Tibial nerve (tissue), 4 donors: ENCODE measurements around the gene RNF111.
"Not testable (repeated sequence)": the region's sequence is repeated elsewhere in the genome, so short reads cannot be mapped to it uniquely, and the experiment has no call there.

ENCODE experiments used
- CTCF ChIP-seq, 5 experiments: fragments of 200-600 bp in 3 of 5; fragments of 450-650 bp in 2 of 5; sonication (generic) in 3 of 5; IDR thresholded peaks; one replicate each; pipeline ENCODE4 v1.5.1; 2016 to 2019; ENCODE audit warnings: antibody characterized with exemption in 5 of 5, mild to moderate bottlenecking in 3 of 5, moderate library complexity in 2 of 5
- EP300 ChIP-seq, 2 donors: sonication (generic); formaldehyde crosslinking; IDR thresholded peaks; one replicate each; pipeline ENCODE4 v1.6.1; 2017; ENCODE audit warnings: antibody characterized with exemption in 2 of 2, mild to moderate bottlenecking in 1 of 2
- POLR2A ChIP-seq, 2 donors: fragments of 450-650 bp; IDR thresholded peaks; one replicate each; pipeline ENCODE4 v1.6.1; 2017; ENCODE audit warnings: antibody characterized with exemption in 2 of 2, mild to moderate bottlenecking in 2 of 2, moderate library complexity in 2 of 2

DNA sequence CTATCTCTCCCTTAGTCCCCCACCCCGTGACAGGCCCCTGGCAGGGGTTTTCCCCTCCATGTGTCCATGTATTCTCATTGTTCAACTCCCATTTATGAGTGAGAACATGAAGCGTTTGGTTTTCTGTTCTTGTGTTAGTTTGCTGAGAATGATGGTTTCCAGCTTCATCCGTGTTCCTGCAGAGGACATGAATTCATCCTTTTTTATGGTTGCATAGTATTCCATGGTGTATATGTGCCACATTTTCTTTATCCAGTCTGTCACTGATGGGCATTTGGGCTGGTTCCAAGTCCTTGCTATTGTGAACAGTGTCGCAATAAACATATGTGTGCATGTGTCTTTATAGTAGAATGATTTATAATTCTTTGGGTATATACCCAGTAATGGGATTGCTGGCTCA lies 138.2 kb downstream of the RNF111 start:
- not testable (repeated sequence) for TF ChIP-seq POLR2A, CTCF, EP300 (IDR thresholded peaks at IDR 0.05)
